ENCODE data around the gene PEDS1.
"Not testable (repeated sequence)": the region's sequence is repeated elsewhere in the genome, so short reads cannot be mapped to it uniquely, and the experiment has no call there.

Gene PEDS1

GRCh38 chr20:50190251-50191064, 36.9 kb upstream of the PEDS1 start, which contains the start of gene CEBPB:
TSS of gene CEBPB (plus strand) at chr20:50190830. CDS start at chr20:50191034, 204 bp downstream.
- peak; percentile 59 to 84 (median 68) for DNase-seq

GRCh38 chr20:50189681-50190250, 36.2 kb upstream of the PEDS1 start:
- peak in 2 of 4 experiments; percentile 36 to 43 for DNase-seq

- DNase-seq, result no peak
Observed at GRCh38 chr20:50188879-50189680, 35.6 kb upstream of the PEDS1 start.

GRCh38 chr20:50188287-50188688, 34.8 kb upstream of the PEDS1 start:
- no peak for DNase-seq

- DNase-seq, result no peak
Observed at GRCh38 chr20:50187403-50188051, 34.0 kb upstream of the PEDS1 start.

GRCh38 chr20:50186987-50187402, 33.5 kb upstream of the PEDS1 start:
- no peak for DNase-seq

- peak; percentile 87 to 95 (median 88) for DNase-seq
Observed at GRCh38 chr20:50186151-50186885, 32.8 kb upstream of the PEDS1 start.

GRCh38 chr20:50185426-50185825, 31.9 kb upstream of the PEDS1 start:
- DNase-seq, result no peak

GRCh38 chr20:50182346-50182745, 28.8 kb upstream of the PEDS1 start:
- no peak for DNase-seq

GRCh38 chr20:50181344-50181743, 27.8 kb upstream of the PEDS1 start:
- no peak for DNase-seq

GRCh38 chr20:50178672-50179071, 25.1 kb upstream of the PEDS1 start:
- not testable (repeated sequence) for DNase-seq

GRCh38 chr20:50175938-50176933, 22.7 kb upstream of the PEDS1 start:
- DNase-seq, result no peak

GRCh38 chr20:50174456-50174855, 20.9 kb upstream of the PEDS1 start:
- DNase-seq, result no peak

- no peak for DNase-seq
Observed at GRCh38 chr20:50172347-50173013, 19.0 kb upstream of the PEDS1 start.

- DNase-seq, result no peak
Observed at GRCh38 chr20:50170549-50171220, 17.2 kb upstream of the PEDS1 start.

GRCh38 chr20:50169329-50169823, 15.9 kb upstream of the PEDS1 start:
- DNase-seq, result peak; percentile 57 to 79 (median 77)

GRCh38 chr20:50165684-50166554, 12.4 kb upstream of the PEDS1 start:
- peak; percentile 37 to 71 (median 44) for DNase-seq

GRCh38 chr20:50163570-50164317, 10.2 kb upstream of the PEDS1 start:
- no peak for DNase-seq

Data from activated naive CD4-positive, alpha-beta T cell (primary cell).